ENCODE measurements around the gene NKAIN1.

DNA sequence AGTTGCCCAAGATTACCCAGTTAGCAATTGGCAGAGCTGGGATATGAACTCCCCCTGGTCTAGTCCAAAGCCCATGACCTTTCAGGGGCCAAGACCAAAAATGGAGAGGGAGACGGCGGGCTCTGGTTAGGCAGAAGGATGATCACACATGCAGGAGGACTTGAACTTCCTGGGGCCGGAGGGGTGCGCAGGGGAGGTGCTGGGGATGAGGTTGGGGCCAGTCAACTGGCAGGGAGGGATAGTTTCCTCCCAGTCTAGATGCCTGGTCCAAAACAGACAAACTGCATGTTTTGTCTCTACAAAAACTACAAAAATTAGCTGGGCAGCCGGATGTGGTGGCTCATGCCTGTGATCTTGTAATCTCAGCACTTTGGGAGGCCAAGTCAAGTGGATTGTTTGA is 78.1 kb downstream of the NKAIN1 start:
- TF ChIP-seq, protein P1, sequence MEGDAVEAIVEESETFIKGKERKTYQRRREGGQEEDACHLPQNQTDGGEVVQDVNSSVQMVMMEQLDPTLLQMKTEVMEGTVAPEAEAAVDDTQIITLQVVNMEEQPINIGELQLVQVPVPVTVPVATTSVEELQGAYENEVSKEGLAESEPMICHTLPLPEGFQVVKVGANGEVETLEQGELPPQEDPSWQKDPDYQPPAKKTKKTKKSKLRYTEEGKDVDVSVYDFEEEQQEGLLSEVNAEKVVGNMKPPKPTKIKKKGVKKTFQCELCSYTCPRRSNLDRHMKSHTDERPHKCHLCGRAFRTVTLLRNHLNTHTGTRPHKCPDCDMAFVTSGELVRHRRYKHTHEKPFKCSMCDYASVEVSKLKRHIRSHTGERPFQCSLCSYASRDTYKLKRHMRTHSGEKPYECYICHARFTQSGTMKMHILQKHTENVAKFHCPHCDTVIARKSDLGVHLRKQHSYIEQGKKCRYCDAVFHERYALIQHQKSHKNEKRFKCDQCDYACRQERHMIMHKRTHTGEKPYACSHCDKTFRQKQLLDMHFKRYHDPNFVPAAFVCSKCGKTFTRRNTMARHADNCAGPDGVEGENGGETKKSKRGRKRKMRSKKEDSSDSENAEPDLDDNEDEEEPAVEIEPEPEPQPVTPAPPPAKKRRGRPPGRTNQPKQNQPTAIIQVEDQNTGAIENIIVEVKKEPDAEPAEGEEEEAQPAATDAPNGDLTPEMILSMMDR (IDR thresholded peaks at IDR 0.05 in 4 of 5, conservative IDR thresholded peaks at IDR 0.05 in 1 of 5), result no peak
- TF ChIP-seq POLR2A (IDR thresholded peaks at IDR 0.05), result no peak

All from gastrocnemius medialis (tissue), 4 donors.